ENCODE results near the gene NEDD4L. TPM values are rescaled to one million over a fixed set of nuclear protein-coding genes. Genes with fewer than 3 reads are reported as not detected.

The NEDD4L gene
- total and polyA plus RNA-seq, 2 experiments from 2014 or later, result 36.2 to 72.3 TPM

GRCh38 chr18:58148954-58149471, 105.0 kb downstream of the NEDD4L start:
- Histone ChIP-seq H3F3A (replicated peaks; ENCODE audit: low read depth) (no peaks in the 10 kb centered on the region), H3K4me3 (no peak overlapping the region), H3K36me3 (ENCODE audit: insufficient read depth) (no peaks in the 10 kb centered on the region), H3K9me2 (ENCODE audit: insufficient read depth) (0 out of 2 replicates have a peak, but pooled peaks cover 7% of the 10 kb centered on the region), H3K27ac (ENCODE audit: low read depth) (no peak overlapping the region), H3K4me1 (ENCODE audit: insufficient read depth) (no peaks in the 10 kb centered on the region), H4K20me1 (replicated peaks; ENCODE audit: insufficient read depth) (peaks cover 11% of the 10 kb centered on the region), H3K4me2 (no peak overlapping the region), H2AFZ (no peak overlapping the region), H3K27me3 (ENCODE audit: insufficient read depth) (no peaks in the 10 kb centered on the region), H3K79me2 (replicated peaks; ENCODE audit: insufficient read depth) (peaks cover 95% of the 10 kb centered on the region)
- no peak overlapping the region for H3K4me3 Mint-ChIP-seq
- H3K36me3 Mint-ChIP-seq (ENCODE audit: low read depth), result peaks cover 6% of the 10 kb centered on the region; the same call in 1 of the 3 replicates
- peaks cover 4% of the 10 kb centered on the region; the same call in 2 of the 3 replicates for H3K4me1 Mint-ChIP-seq
- peaks cover 4% of the 10 kb centered on the region for H3K27me3 Mint-ChIP-seq (ENCODE audit: insufficient read depth, low read depth, poor library complexity)
- DNase-seq (ENCODE audit: low spot score) (no peak), ATAC-seq (no peak)
- H3K9me3 Mint-ChIP-seq, result no peaks in the 10 kb centered on the region; the same call in 2 of the 3 replicates
- no peak for TF ChIP-seq ZNF331 (CRISPR knock-in tag; IDR thresholded peaks at IDR 0.05; ENCODE audit: low read depth)
- no peak for TF ChIP-seq CTCF (conservative IDR thresholded peaks at IDR 0.05; ENCODE audit: low read depth in 2 of 2)
- TF ChIP-seq STAT1 (IDR thresholded peaks at IDR 0.05; ENCODE audit: unreplicated experiment), result no peak
- TF ChIP-seq POLR2AphosphoS5 (IDR thresholded peaks at IDR 0.05; ENCODE audit: low read depth), result no peak
- no peak for TF ChIP-seq ETS1 (IDR thresholded peaks at IDR 0.05)
- TF ChIP-seq EZH2phosphoT487 (IDR thresholded peaks at IDR 0.05; ENCODE audit: unreplicated experiment), result no peak
- TF ChIP-seq EZH2 (IDR thresholded peaks at IDR 0.05; ENCODE audit: low read depth, unreplicated experiment), result no peak
- no peak for TF ChIP-seq CREB1 (CRISPR knock-in tag; IDR thresholded peaks at IDR 0.05; ENCODE audit: low read depth)
- TF ChIP-seq JUNB (IDR thresholded peaks at IDR 0.05; ENCODE audit: unreplicated experiment), result no peak
- no peak for TF ChIP-seq ZNF462 (CRISPR knock-in tag; IDR thresholded peaks at IDR 0.05)
- TF ChIP-seq ZNF114 (CRISPR knock-in tag; IDR thresholded peaks at IDR 0.05), result no peak
- no peak for TF ChIP-seq NANOG (IDR thresholded peaks at IDR 0.05; ENCODE audit: borderline replicate concordance)
- TF ChIP-seq REST (IDR thresholded peaks at IDR 0.05; ENCODE audit: unreplicated experiment), result no peak
- no peak overlapping the region for H3K27ac Mint-ChIP-seq
